Measurements from ENCODE around the gene COL6A1.

The COL6A1 gene

DNA sequence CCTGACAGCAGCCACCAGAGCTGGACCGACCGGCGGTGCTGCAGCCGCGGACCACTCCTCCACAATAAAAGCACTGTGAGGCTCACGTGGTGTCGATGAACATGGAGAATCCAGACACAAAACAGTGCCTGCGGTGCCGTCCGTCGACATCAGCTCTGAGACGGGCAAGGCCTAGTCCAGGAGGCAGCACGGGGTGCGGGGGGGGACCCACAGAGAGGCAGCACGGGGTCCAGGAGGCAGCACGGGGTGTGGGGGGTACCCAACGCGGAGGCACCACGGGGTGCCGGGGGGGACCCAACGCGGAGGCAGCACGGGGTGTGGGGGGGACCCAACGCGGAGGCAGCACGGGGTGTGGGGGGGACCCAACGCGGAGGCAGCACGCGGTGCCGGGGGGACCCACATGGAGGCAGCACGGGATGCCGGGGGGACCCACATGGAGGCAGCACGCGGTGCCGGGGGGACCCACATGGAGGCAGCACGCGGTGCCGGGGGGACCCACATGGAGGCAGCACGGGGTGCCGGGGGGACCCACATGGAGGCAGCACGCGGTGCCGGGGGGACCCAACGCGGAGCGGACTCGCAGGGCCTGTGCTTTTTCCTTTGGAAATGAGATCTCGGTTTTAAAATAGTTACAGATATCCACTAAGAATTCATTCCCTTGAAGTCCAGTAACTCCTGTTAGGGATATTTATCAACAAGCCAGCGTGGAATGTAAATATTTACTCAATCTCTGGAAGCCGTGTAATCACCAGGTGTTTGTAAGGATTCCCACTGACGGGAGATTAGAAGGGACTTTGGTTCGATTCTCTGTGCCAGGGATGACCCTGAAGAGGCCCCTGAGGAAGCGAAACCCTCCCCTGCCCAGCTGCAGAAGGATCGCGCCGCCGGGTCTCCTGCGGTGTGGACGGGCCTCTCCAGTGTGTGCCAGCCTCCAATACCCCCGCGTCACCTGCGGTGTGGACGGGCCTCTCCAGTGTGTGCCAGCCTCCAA is 52.1 kb downstream of the COL6A1 start:
- TF ChIP-seq SPI1 (IDR thresholded peaks at IDR 0.05; ENCODE audit: borderline replicate concordance, low read depth) = no peak
- TF ChIP-seq, protein P1, sequence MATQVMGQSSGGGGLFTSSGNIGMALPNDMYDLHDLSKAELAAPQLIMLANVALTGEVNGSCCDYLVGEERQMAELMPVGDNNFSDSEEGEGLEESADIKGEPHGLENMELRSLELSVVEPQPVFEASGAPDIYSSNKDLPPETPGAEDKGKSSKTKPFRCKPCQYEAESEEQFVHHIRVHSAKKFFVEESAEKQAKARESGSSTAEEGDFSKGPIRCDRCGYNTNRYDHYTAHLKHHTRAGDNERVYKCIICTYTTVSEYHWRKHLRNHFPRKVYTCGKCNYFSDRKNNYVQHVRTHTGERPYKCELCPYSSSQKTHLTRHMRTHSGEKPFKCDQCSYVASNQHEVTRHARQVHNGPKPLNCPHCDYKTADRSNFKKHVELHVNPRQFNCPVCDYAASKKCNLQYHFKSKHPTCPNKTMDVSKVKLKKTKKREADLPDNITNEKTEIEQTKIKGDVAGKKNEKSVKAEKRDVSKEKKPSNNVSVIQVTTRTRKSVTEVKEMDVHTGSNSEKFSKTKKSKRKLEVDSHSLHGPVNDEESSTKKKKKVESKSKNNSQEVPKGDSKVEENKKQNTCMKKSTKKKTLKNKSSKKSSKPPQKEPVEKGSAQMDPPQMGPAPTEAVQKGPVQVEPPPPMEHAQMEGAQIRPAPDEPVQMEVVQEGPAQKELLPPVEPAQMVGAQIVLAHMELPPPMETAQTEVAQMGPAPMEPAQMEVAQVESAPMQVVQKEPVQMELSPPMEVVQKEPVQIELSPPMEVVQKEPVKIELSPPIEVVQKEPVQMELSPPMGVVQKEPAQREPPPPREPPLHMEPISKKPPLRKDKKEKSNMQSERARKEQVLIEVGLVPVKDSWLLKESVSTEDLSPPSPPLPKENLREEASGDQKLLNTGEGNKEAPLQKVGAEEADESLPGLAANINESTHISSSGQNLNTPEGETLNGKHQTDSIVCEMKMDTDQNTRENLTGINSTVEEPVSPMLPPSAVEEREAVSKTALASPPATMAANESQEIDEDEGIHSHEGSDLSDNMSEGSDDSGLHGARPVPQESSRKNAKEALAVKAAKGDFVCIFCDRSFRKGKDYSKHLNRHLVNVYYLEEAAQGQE (IDR thresholded peaks at IDR 0.05; ENCODE audit: insufficient replicate concordance, low read depth) = no peak
- no peak for TF ChIP-seq POLR2AphosphoS5 (IDR thresholded peaks at IDR 0.05; ENCODE audit: low read depth)
- TF ChIP-seq GABPA (IDR thresholded peaks at IDR 0.05; ENCODE audit: low read depth) = no peak
- TF ChIP-seq, protein P2, sequence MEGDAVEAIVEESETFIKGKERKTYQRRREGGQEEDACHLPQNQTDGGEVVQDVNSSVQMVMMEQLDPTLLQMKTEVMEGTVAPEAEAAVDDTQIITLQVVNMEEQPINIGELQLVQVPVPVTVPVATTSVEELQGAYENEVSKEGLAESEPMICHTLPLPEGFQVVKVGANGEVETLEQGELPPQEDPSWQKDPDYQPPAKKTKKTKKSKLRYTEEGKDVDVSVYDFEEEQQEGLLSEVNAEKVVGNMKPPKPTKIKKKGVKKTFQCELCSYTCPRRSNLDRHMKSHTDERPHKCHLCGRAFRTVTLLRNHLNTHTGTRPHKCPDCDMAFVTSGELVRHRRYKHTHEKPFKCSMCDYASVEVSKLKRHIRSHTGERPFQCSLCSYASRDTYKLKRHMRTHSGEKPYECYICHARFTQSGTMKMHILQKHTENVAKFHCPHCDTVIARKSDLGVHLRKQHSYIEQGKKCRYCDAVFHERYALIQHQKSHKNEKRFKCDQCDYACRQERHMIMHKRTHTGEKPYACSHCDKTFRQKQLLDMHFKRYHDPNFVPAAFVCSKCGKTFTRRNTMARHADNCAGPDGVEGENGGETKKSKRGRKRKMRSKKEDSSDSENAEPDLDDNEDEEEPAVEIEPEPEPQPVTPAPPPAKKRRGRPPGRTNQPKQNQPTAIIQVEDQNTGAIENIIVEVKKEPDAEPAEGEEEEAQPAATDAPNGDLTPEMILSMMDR (IDR thresholded peaks at IDR 0.05; ENCODE audit: insufficient read depth, low read length) = no peak
- no peak for DNase-seq (ENCODE audit: low read depth in 1 of 2, low spot score in 1 of 2)
- Histone ChIP-seq H3K27me3 (ENCODE audit: insufficient read depth, poor library complexity, severe bottlenecking) (no peaks in the 10 kb centered on the region), H3K27ac (replicated peaks) (no peak overlapping the region), H3K4me3 (replicated peaks; ENCODE audit: insufficient read depth, low read length) (no peak overlapping the region)

GRCh38 chr21:46035809-46036695 is 54.5 kb downstream of the COL6A1 start:
- TF ChIP-seq, protein P1 (IDR thresholded peaks at IDR 0.05; ENCODE audit: insufficient replicate concordance, low read depth) = no peak
- TF ChIP-seq, protein P2 (IDR thresholded peaks at IDR 0.05; ENCODE audit: insufficient read depth, low read length) = no peak
- TF ChIP-seq POLR2AphosphoS5 (IDR thresholded peaks at IDR 0.05; ENCODE audit: low read depth) = no peak
- no peak for TF ChIP-seq SPI1 (IDR thresholded peaks at IDR 0.05; ENCODE audit: borderline replicate concordance, low read depth)
- TF ChIP-seq GABPA (IDR thresholded peaks at IDR 0.05; ENCODE audit: low read depth) = no peak
- no peak for DNase-seq (ENCODE audit: low read depth in 1 of 2, low spot score in 1 of 2)
- Histone ChIP-seq H3K27ac (replicated peaks) (no peak overlapping the region), H3K27me3 (ENCODE audit: insufficient read depth, poor library complexity, severe bottlenecking) (no peaks in the 10 kb centered on the region), H3K4me3 (replicated peaks; ENCODE audit: insufficient read depth, low read length) (no peak overlapping the region)

GRCh38 chr21:46036696-46037330 is 55.2 kb downstream of the COL6A1 start:
- TF ChIP-seq GABPA (IDR thresholded peaks at IDR 0.05; ENCODE audit: low read depth) (no peak), POLR2AphosphoS5 (IDR thresholded peaks at IDR 0.05; ENCODE audit: low read depth) (no peak), SPI1 (IDR thresholded peaks at IDR 0.05; ENCODE audit: borderline replicate concordance, low read depth) (no peak)
- TF ChIP-seq, protein P2 (IDR thresholded peaks at IDR 0.05; ENCODE audit: insufficient read depth, low read length) = no peak
- TF ChIP-seq, protein P1 (IDR thresholded peaks at IDR 0.05; ENCODE audit: insufficient replicate concordance, low read depth) = no peak
- no peak for DNase-seq (ENCODE audit: low read depth in 1 of 2, low spot score in 1 of 2)
- Histone ChIP-seq H3K27me3 (ENCODE audit: insufficient read depth, poor library complexity, severe bottlenecking) (no peaks in the 10 kb centered on the region), H3K4me3 (replicated peaks; ENCODE audit: insufficient read depth, low read length) (no peak overlapping the region), H3K27ac (replicated peaks) (no peak overlapping the region)
